ENCODE data around the gene C19orf12. TPM values are rescaled to one million over a fixed set of nuclear protein-coding genes. Genes with fewer than 3 reads are reported as not detected.

C19orf12 gene
- polyA plus RNA-seq, 10 donors: 20.8 to 27.3 (median 25.2) TPM

- DNase-seq: peak; percentile 84 to 96 (median 91)
These were observed 49.7 kb downstream of the C19orf12 start, which contains the start of gene PLEKHF1 for GRCh38 chr19:29665215-29665825. PLEKHF1 (plus strand) TSS chr19:29665461; CDS start chr19:29673840, 8,379 bp downstream.

DNA sequence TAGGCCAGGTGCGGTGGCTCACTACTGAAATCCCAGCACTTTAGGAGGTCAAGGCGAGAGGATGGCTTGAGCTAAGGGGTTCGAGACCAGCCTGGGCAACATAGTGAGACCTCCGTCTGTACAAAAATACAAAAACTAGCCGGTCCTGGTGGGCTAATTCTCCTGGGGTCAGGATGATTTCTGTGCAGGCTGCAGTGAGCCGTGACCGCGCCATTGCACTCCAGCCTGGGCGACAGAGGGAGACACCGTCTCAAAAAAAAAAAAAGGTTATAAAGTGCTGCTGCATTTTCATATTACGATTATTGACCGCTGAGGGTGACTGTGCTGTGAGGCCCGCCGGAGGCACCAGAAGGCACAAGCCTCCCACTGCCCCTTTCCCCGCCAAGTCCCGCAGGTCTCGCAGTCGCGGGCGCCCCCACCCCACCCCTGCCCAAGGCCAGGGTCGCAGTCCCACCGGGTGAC lies 50.3 kb downstream of the C19orf12 start:
- DNase-seq: no peak

DNA sequence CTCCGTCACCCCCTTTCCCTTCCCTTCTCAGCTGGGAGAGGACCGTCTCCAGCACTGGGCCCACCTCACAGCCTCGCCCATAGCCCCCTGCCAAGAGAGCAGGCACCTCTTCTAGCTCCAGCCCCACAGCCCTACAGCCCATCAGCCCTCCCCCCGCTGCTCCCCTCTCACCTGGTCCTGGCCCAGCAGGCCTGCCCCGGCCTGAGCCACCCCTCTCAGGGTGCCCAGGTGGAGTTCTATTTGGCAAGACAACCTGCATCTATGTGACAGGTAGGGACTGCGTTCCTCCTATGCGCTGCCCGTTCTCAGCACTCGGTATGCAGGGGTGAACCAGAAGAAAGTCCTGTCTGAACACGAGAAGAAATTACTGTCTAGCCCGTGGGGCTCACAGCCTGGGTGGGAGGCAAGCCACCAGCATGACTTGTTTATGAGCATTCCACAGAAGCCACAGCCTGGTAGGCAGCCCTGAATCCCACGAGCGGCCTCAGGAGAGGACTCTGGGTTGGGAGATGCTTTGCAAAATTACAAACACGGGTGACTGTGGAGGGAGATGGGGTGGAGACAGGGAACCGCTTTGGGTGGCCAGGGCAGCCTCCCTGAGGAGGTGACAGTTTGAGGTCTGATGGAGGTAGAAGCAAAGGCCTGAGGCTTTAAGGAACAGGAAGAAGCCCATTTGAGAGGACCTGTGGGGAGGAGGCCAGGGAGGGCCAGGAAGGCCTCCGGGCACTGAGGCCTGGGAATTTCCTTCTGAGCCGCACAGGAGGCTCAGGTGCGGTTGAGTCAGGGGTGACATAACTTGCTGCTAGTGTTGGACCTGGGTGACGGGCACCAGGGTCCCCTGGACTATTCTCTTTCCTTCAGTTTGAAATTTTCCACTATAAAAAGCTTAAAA lies 51.0 kb downstream of the C19orf12 start:
- no peak for DNase-seq

GRCh38 chr19:29662604-29663404 lies 52.3 kb downstream of the C19orf12 start:
- DNase-seq: peak; percentile 74 to 88 (median 88)

DNA sequence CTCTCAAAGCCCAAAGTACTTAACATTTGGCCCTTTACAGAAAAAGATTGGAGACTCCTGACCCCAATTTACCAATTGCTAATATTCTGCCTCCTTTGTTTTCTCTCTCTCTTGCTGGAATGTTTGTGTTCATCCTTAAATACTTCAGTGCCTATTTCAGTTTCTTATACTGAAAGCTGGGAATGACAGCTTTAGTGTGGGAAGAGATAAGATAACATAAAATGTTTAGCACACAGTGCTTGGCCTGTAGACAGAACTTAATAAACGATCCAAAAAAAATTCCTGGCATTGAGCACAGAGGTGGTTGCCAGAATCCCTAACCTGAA lies 52.8 kb downstream of the C19orf12 start:
- no peak for DNase-seq

GRCh38 chr19:29660835-29661234 lies 54.2 kb downstream of the C19orf12 start:
- no peak for DNase-seq

- DNase-seq: no peak
These were observed 56.7 kb downstream of the C19orf12 start for GRCh38 chr19:29658221-29658991.

DNA sequence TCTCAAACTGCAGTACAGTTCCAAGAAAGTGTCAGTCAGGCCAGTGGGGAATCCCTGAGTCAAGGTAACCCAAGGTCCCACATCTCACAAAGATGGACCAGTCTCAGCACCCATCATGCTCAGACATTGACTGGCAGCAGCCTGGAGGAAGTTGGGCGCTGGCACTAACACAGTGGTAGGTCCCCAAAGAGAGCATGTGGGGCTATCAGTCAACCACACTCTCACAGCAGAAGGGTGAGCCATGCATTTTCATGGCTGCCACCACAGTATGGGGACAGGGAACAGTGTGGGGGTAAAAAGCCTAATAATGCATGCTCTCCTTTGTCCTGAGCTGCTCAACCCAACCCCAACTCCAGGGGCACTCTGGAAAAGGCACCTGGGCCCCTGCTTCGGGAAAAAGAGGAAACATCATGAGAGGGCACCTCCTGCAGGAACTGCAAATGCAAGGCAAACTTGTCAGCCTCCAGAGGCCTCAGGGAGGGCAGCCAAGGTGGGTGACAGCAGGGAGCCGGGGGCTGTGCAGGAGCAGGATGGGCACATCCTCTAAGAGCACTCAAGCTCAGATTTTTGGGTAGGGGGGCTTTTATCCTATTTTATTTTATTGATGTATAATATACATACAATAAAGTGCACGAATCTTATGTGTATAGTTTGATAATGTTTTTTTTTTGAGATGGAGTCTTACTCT lies 59.3 kb downstream of the C19orf12 start:
- DNase-seq: no peak

- no peak for DNase-seq
These were observed 61.7 kb downstream of the C19orf12 start for GRCh38 chr19:29653398-29653797.

DNA sequence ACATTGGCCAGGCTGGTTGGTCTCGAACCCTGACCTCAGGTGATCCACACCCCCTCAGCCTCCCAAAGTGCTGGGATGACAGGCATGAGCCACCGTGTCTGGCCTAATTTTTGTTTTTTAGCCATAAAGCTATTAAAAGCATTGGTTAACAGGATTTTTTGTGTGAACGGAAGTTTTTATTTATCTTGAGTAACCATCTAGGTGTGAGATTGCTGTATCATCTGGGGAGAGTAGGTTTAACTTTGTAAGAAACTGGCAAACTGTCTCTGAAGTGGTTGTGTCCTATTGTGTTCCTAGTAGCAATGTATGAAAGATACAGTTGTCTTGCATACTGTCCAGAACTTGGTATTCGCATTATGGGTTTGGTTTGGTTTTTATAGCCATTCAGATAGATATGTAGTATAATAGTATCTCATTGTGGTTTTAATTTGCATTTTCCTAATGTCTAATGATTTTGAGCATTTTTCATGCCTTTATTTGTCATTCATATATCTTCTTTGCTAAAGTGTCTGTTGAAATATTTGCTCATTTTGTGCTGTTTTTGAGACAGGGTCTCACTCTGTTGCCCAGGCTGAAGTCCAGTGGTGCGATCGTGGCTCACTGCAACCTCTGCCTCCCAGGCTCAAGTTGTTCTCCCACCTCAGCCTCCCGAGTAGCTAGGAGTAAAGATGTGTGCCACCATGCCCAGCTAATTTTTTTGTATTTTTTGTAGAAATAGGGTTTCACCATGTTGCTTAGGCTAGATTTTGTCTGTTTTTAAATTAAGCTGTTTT lies 63.3 kb downstream of the C19orf12 start:
- no peak for DNase-seq

- DNase-seq: no peak
These were observed 64.2 kb downstream of the C19orf12 start for GRCh38 chr19:29650772-29651387.

Other genes with a start within 250 kb of the C19orf12 start
- gene VSTM2B, start 189.3 kb downstream of the C19orf12 start, polyA plus RNA-seq (ENCODE audit: insufficient read length in 10 of 10): under 1 TPM in 5 of 10 donors, not detected in 5; 0.14 to 0.52 (median 0.42) TPM
- 10 to 100 TPM; 38.0 to 48.0 (median 43.2) TPM for gene POP4, start 109.0 kb downstream of the C19orf12 start, polyA plus RNA-seq (ENCODE audit: insufficient read length in 10 of 10)
- gene PLEKHF1, start 49.8 kb downstream of the C19orf12 start, polyA plus RNA-seq (ENCODE audit: insufficient read length in 10 of 10): 1 to 10 TPM; 2.7 to 4.9 (median 3.6) TPM
- 10 to 100 TPM; 16.3 to 27.0 (median 22.6) TPM for gene CCNE1, start 96.7 kb upstream of the C19orf12 start, polyA plus RNA-seq (ENCODE audit: insufficient read length in 10 of 10)
- 10 to 100 TPM; 69.4 to 97.5 (median 84.3) TPM for gene URI1, start 227.0 kb upstream of the C19orf12 start, polyA plus RNA-seq (ENCODE audit: insufficient read length in 10 of 10)